C4-2B (cell line): Measurements from ENCODE around the gene SEPHS1.

Source experiments
- ZFX ChIP-seq: fragments of 450-650 bp; IDR thresholded peaks from 2 replicates; pipeline ENCODE4 v1.6.1; 2017
- TF ChIP-seq, protein P1 (sequence below): fragments of 450-650 bp; conservative IDR thresholded peaks from 2 replicates; pipeline ENCODE4 v1.5.1; 2017; ENCODE audit warnings: mild to moderate bottlenecking

DNA sequence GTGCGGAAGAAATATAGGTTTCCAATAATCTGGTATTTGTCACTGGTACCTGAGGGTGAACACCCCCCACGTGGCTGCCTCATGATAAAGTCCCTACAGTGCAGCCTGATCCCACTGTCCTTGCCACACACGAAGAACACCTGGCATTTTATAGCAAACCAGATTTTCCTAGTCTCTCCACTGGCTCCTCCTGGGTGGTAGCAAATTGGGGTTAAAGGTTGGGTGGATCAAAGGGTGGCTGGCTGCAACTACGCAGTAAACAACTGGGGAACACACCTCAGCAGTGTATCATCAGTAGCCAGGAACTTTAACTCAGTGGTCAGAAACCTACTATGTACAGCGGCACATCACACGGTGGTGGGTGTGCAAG is 10.3 kb downstream of the SEPHS1 start:
- TF ChIP-seq, protein P1, sequence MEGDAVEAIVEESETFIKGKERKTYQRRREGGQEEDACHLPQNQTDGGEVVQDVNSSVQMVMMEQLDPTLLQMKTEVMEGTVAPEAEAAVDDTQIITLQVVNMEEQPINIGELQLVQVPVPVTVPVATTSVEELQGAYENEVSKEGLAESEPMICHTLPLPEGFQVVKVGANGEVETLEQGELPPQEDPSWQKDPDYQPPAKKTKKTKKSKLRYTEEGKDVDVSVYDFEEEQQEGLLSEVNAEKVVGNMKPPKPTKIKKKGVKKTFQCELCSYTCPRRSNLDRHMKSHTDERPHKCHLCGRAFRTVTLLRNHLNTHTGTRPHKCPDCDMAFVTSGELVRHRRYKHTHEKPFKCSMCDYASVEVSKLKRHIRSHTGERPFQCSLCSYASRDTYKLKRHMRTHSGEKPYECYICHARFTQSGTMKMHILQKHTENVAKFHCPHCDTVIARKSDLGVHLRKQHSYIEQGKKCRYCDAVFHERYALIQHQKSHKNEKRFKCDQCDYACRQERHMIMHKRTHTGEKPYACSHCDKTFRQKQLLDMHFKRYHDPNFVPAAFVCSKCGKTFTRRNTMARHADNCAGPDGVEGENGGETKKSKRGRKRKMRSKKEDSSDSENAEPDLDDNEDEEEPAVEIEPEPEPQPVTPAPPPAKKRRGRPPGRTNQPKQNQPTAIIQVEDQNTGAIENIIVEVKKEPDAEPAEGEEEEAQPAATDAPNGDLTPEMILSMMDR = no peak
- TF ChIP-seq ZFX = no peak
